ENCODE measurements around the gene EXD3. TPM values are rescaled to one million over a fixed set of nuclear protein-coding genes. Genes with fewer than 3 reads are reported as not detected.

EXD3 gene
- total RNA-seq, 1 experiment from 2014 or later, result 15.3 TPM

GRCh38 chr9:137432687-137433348 lies 9.9 kb upstream of the EXD3 start:
- no peaks in the 10 kb centered on the region for H3K27me3 ChIP-seq (ENCODE audit: insufficient read depth, low read length)
- H3K27ac ChIP-seq (ENCODE audit: insufficient read length, low read depth, low read length), result no peak overlapping the region
- H4K8ac ChIP-seq (replicated peaks; ENCODE audit: insufficient read length, low read depth, low read length), result no peak overlapping the region
- H3K23ac ChIP-seq (ENCODE audit: insufficient read length, low read depth, low read length), result no peak overlapping the region
- no peak for TF ChIP-seq CTCF (conservative IDR thresholded peaks at IDR 0.05)
- H2BK5ac ChIP-seq (ENCODE audit: insufficient read length, low read length), result no peak overlapping the region
- H4K5ac ChIP-seq (ENCODE audit: insufficient read length, low read depth, low read length), result no peak overlapping the region
- no peak overlapping the region for H2AFZ ChIP-seq (ENCODE audit: low read length)
- no peaks in the 10 kb centered on the region for H4K20me1 ChIP-seq (ENCODE audit: control insufficient read depth, insufficient read depth, insufficient read length)
- Mint-ChIP-seq H3K4me1 (no peaks in the 10 kb centered on the region; a peak in 1 of 4 replicates), H3K9me3 (no peaks in the 10 kb centered on the region), H3K4me3 (no peak overlapping the region), H3K36me3 (ENCODE audit: insufficient read depth in 1 of 3, low read depth in 3 of 3) (no peaks in the 10 kb centered on the region), H3K27ac (no peak overlapping the region), H3K27me3 (ENCODE audit: low read depth) (peaks cover 2% of the 10 kb centered on the region; the same call in 1 of the 2 replicates)
- DNase-seq, result no peak
- no peak overlapping the region for H3K9ac ChIP-seq (ENCODE audit: extremely low read depth, insufficient read length, low read length)
- no peaks in the 10 kb centered on the region for H3K4me1 ChIP-seq (ENCODE audit: insufficient read depth, low read length)
- no peak overlapping the region for H2BK20ac ChIP-seq (ENCODE audit: low read depth, low read length, poor library complexity, severe bottlenecking)
- no peak overlapping the region for H2BK120ac ChIP-seq (ENCODE audit: low read depth, low read length, poor library complexity, severe bottlenecking)
- no peak overlapping the region for H4K91ac ChIP-seq (ENCODE audit: insufficient read length, low read depth, low read length)
- H2BK15ac ChIP-seq (ENCODE audit: low read depth, low read length), result no peak overlapping the region
- H3K56ac ChIP-seq (ENCODE audit: insufficient read length, low read depth, low read length), result no peak overlapping the region
- H3K9me3 ChIP-seq (ENCODE audit: control insufficient read depth, low read depth, low read length), result no peaks in the 10 kb centered on the region
- no CpG with 5 or more reads among the region's 20 CpGs for WGBS (ENCODE audit: extremely low coverage, insufficient read length, low lambda C conversion rate)
- H3K79me2 ChIP-seq (ENCODE audit: insufficient read depth, low read length), result no peaks in the 10 kb centered on the region
- no peak overlapping the region for H2AK5ac ChIP-seq (ENCODE audit: insufficient read length, low read length)
- H3K4me2 ChIP-seq (ENCODE audit: insufficient read depth, insufficient read length, low read length), result no peak overlapping the region
- no peak overlapping the region for H2BK12ac ChIP-seq (ENCODE audit: insufficient read length, low read depth, low read length)
- no peak overlapping the region for H3K18ac ChIP-seq (ENCODE audit: insufficient read length, low read depth, low read length)
- no peak overlapping the region for H3K14ac ChIP-seq (ENCODE audit: insufficient read depth, low read length)
- no peaks in the 10 kb centered on the region for H3K79me1 ChIP-seq (ENCODE audit: insufficient read depth, low read depth, low read length, poor library complexity, severe bottlenecking)
- H3K4ac ChIP-seq (ENCODE audit: low read depth, low read length), result no peak overlapping the region
- no peak overlapping the region for H3T11ph ChIP-seq (ENCODE audit: low read length)
- H3K23me2 ChIP-seq (ENCODE audit: insufficient read length, low read depth, low read length, poor library complexity, severe bottlenecking), result no peaks in the 10 kb centered on the region
